Middle frontal gyrus (tissue), 1 donor: Measurements from ENCODE around the gene MYO1A.
"Not testable (repeated sequence)": the region's sequence is repeated elsewhere in the genome, so short reads cannot be mapped to it uniquely, and the experiment has no call there.

ENCODE experiments used
- DNase-seq: peaks from one replicate; pipeline ENCODE4 v3.0.0-alpha.2; 2015; ENCODE audit warnings: low spot score; ENCODE audit errors: extremely low spot score

The MYO1A gene

GRCh38 chr12:57048423-57049118 lies 1.4 kb downstream of the MYO1A start:
- no peak for DNase-seq

- no peak for DNase-seq
Observed at GRCh38 chr12:57047981-57048380, 1.9 kb downstream of the MYO1A start.

- DNase-seq = no peak
Observed at GRCh38 chr12:57046947-57047890, 2.7 kb downstream of the MYO1A start.

- DNase-seq = no peak
Observed at GRCh38 chr12:57046086-57046791, 3.7 kb downstream of the MYO1A start.

GRCh38 chr12:57044889-57045288 lies 5.0 kb downstream of the MYO1A start:
- DNase-seq = no peak

- no peak for DNase-seq
Observed at GRCh38 chr12:57044468-57044867, 5.5 kb downstream of the MYO1A start.

- no peak for DNase-seq
Observed at GRCh38 chr12:57042695-57043094, 7.2 kb downstream of the MYO1A start.

GRCh38 chr12:57040750-57041149 lies 9.2 kb downstream of the MYO1A start:
- DNase-seq = no peak

GRCh38 chr12:57040211-57040610 lies 9.7 kb downstream of the MYO1A start:
- DNase-seq = no peak

- DNase-seq = no peak
Observed at GRCh38 chr12:57039016-57039798, 10.7 kb downstream of the MYO1A start.

GRCh38 chr12:57037264-57037663 lies 12.7 kb downstream of the MYO1A start:
- DNase-seq = no peak

- DNase-seq = no peak
Observed at GRCh38 chr12:57033431-57033830, 16.5 kb downstream of the MYO1A start.

- no peak for DNase-seq
Observed at GRCh38 chr12:57031789-57032188, 18.1 kb downstream of the MYO1A start.

GRCh38 chr12:57031138-57031725 lies 18.7 kb downstream of the MYO1A start:
- no peak for DNase-seq

GRCh38 chr12:57029457-57029856 lies 20.5 kb downstream of the MYO1A start:
- no peak for DNase-seq

GRCh38 chr12:57027805-57028153 lies 22.1 kb downstream of the MYO1A start:
- DNase-seq = no peak

GRCh38 chr12:57027011-57027804 lies 22.7 kb downstream of the MYO1A start:
- no peak for DNase-seq

GRCh38 chr12:57025196-57025595 lies 24.7 kb downstream of the MYO1A start:
- DNase-seq = no peak

GRCh38 chr12:57022324-57022723 lies 27.6 kb downstream of the MYO1A start:
- not testable (repeated sequence) for DNase-seq
